GM19438 (cell line): Measurements from ENCODE around the gene MCCC2.
"Not testable (repeated sequence)": the region's sequence is repeated elsewhere in the genome, so short reads cannot be mapped to it uniquely, and the experiment has no call there.

Experiments used
- ATAC-seq: cut with Tn5 transposase; IDR thresholded peaks from one replicate; pipeline ENCODE4 v1.9.1; 2021; ENCODE audit warnings: low read depth; ENCODE audit not compliant: unreplicated experiment

The MCCC2 gene

GRCh38 chr5:71596169-71596568, 9.0 kb downstream of the MCCC2 start:
- ATAC-seq: no peak

GRCh38 chr5:71597001-71597400, 9.9 kb downstream of the MCCC2 start:
- no peak for ATAC-seq

GRCh38 chr5:71600783-71601182, 13.6 kb downstream of the MCCC2 start:
- ATAC-seq: no peak

GRCh38 chr5:71601222-71602026, 14.3 kb downstream of the MCCC2 start:
- ATAC-seq: peak; percentile 98

- ATAC-seq: not testable (repeated sequence)
Measured at GRCh38 chr5:71609916-71610315, 22.8 kb downstream of the MCCC2 start.

- no peak for ATAC-seq
Measured at GRCh38 chr5:71615809-71616208, 28.7 kb downstream of the MCCC2 start.

- ATAC-seq: no peak
Measured at GRCh38 chr5:71620630-71621029, 33.5 kb downstream of the MCCC2 start.

- no peak for ATAC-seq
Measured at GRCh38 chr5:71621268-71621667, 34.1 kb downstream of the MCCC2 start.

GRCh38 chr5:71621741-71622140, 34.6 kb downstream of the MCCC2 start:
- ATAC-seq: no peak

- no peak for ATAC-seq
Measured at GRCh38 chr5:71623221-71623794, 36.2 kb downstream of the MCCC2 start.

- ATAC-seq: no peak
Measured at GRCh38 chr5:71629950-71630349, 42.8 kb downstream of the MCCC2 start.

GRCh38 chr5:71631070-71631469, 43.9 kb downstream of the MCCC2 start:
- ATAC-seq: no peak

GRCh38 chr5:71632168-71632567, 45.0 kb downstream of the MCCC2 start:
- no peak for ATAC-seq

- no peak for ATAC-seq
Measured at GRCh38 chr5:71633255-71634155, 46.4 kb downstream of the MCCC2 start.

GRCh38 chr5:71637133-71637532, 50.0 kb downstream of the MCCC2 start:
- ATAC-seq: no peak

- no peak for ATAC-seq
Measured at GRCh38 chr5:71640408-71640807, 53.3 kb downstream of the MCCC2 start.

GRCh38 chr5:71645030-71645429, 57.9 kb downstream of the MCCC2 start:
- ATAC-seq: no peak

GRCh38 chr5:71650940-71651339, 63.8 kb downstream of the MCCC2 start:
- ATAC-seq: not testable (repeated sequence)

GRCh38 chr5:71651579-71651978, 64.4 kb downstream of the MCCC2 start:
- no peak for ATAC-seq

GRCh38 chr5:71652349-71652748, 65.2 kb downstream of the MCCC2 start:
- no peak for ATAC-seq
